HS-5 (cell line): Measurements from ENCODE around the gene GPN1.
"Not testable (repeated sequence)": the region's sequence is repeated elsewhere in the genome, so short reads cannot be mapped to it uniquely, and the experiment has no call there.

Source experiments
- DNase-seq: peaks from one replicate; pipeline ENCODE4 v3.0.0-alpha.2; 2012; ENCODE audit warnings: low read depth

GPN1 gene

GRCh38 chr2:27628767-27629709 lies at the start of gene GPN1, which contains the start of gene CCDC121:
TSS of gene GPN1 (plus strand) at chr2:27629050. CDS start at chr2:27629059, 9 bp downstream.
TSS of gene CCDC121 (minus strand) at chr2:27629012. CDS start at chr2:27627799, 1,213 bp downstream.
- peak; percentile 75 for DNase-seq

- DNase-seq, result no peak
Measured at GRCh38 chr2:27581417-27582128, 47.3 kb upstream of the GPN1 start.

GRCh38 chr2:27582129-27582694 lies 46.6 kb upstream of the GPN1 start:
- DNase-seq, result no peak

GRCh38 chr2:27582695-27583389 lies 46.0 kb upstream of the GPN1 start, which contains the start of gene ZNF512:
TSS of gene ZNF512 (plus strand) at chr2:27583042. CDS start at chr2:27583113, 71 bp downstream.
- DNase-seq, result peak; percentile 60

- no peak for DNase-seq
Measured at GRCh38 chr2:27583390-27583915, 45.4 kb upstream of the GPN1 start.

- DNase-seq, result no peak
Measured at GRCh38 chr2:27584597-27584996, 44.3 kb upstream of the GPN1 start.

GRCh38 chr2:27587025-27587424 lies 41.8 kb upstream of the GPN1 start:
- no peak for DNase-seq

- DNase-seq, result no peak
Measured at GRCh38 chr2:27588308-27588707, 40.5 kb upstream of the GPN1 start.

GRCh38 chr2:27591745-27592144 lies 37.1 kb upstream of the GPN1 start:
- DNase-seq, result no peak

GRCh38 chr2:27593240-27593639 lies 35.6 kb upstream of the GPN1 start:
- DNase-seq, result no peak

GRCh38 chr2:27594020-27594703 lies 34.7 kb upstream of the GPN1 start:
- not testable (repeated sequence) for DNase-seq

GRCh38 chr2:27595412-27595811 lies 33.4 kb upstream of the GPN1 start:
- DNase-seq, result not testable (repeated sequence)

- no peak for DNase-seq
Measured at GRCh38 chr2:27596627-27597026, 32.2 kb upstream of the GPN1 start.

- no peak for DNase-seq
Measured at GRCh38 chr2:27606611-27607010, 22.2 kb upstream of the GPN1 start.

GRCh38 chr2:27613985-27614384 lies 14.9 kb upstream of the GPN1 start:
- no peak for DNase-seq

- no peak for DNase-seq
Measured at GRCh38 chr2:27615316-27615715, 13.5 kb upstream of the GPN1 start.

GRCh38 chr2:27621524-27621923 lies 7.3 kb upstream of the GPN1 start:
- DNase-seq, result no peak

- DNase-seq, result peak; percentile 70
Measured at GRCh38 chr2:27622921-27623384, 5.9 kb upstream of the GPN1 start.

- no peak for DNase-seq
Measured at GRCh38 chr2:27624943-27625342, 3.9 kb upstream of the GPN1 start.

- DNase-seq, result not testable (repeated sequence)
Measured at GRCh38 chr2:27626323-27626722, 2.5 kb upstream of the GPN1 start.

GRCh38 chr2:27626921-27627320 lies 1.9 kb upstream of the GPN1 start:
- DNase-seq, result not testable (repeated sequence)
